RWPE1 (cell line): Measurements from ENCODE around the gene DUOXA2.
"Not testable (repeated sequence)": the region's sequence is repeated elsewhere in the genome, so short reads cannot be mapped to it uniquely, and the experiment has no call there.

Source experiments
- CTCF ChIA-PET: fragments of 350-600 bp; sonication (Branson Sonifier 250); formaldehyde crosslinking; extraction: SDS; loops from one replicate; lab custom pipeline; 2021; lab: Yijun Ruan, JAX
- POLR2A ChIA-PET: fragments of 400-600 bp; formaldehyde crosslinking; extraction: SDS; loops from one replicate; lab custom pipeline; 2020; ENCODE audit warnings: antibody characterized with exemption; ENCODE audit not compliant: low non-redundant PET; lab: Yijun Ruan, JAX
- DNase-seq: peaks from one replicate; pipeline ENCODE4 v3.0.0; 2012; ENCODE audit warnings: low spot score
- H3K27ac ChIP-seq: fragments of 450-650 bp; 2 replicates; pipeline ENCODE4 v1.5.1; 2017
- TF ChIP-seq, protein P1 (sequence below): fragments of 450-650 bp; conservative IDR thresholded peaks from 2 replicates; pipeline ENCODE4 v1.5.1; 2017; ENCODE audit warnings: low read depth, mild to moderate bottlenecking

Gene DUOXA2

DNA sequence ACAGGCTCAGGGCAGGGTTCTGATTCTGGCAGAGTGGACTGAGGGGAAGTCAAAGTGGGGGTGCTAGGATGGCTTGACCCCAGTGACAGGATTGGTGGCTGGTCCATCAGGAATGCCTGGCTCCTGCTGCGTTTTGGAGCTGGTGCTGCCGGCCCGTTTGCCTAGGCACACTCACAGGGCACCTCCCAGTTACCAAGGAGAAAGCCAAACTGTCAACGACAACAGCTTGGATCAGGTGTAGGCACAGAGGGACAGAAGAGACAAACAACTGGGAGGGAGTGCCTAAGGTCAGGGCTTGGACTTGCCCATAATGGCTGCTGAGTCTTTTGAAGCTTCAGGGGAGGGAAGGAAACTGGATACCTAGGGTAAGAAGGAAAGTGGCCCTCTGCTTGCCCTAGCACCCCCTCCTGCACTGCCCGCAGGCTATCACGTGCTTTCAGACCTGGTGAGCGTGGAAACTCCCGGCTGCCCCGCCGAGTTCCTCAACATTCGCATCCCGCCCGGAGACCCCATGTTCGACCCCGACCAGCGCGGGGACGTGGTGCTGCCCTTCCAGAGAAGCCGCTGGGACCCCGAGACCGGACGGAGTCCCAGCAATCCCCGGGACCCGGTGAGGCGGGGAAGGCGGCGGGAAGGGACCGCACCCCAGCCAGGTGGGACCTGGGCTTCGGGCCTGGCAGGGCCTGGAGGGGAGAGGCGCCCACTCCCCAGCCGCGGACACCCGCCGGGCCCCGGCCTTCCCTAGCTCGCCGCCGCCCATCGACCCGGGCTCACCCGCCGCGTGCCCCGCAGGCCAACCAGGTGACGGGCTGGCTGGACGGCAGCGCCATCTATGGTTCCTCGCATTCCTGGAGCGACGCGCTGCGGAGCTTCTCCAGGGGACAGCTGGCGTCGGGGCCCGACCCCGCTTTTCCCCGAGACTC, 20.8 kb downstream of the DUOXA2 start:
- POLR2A ChIA-PET: no interaction called here

DNA sequence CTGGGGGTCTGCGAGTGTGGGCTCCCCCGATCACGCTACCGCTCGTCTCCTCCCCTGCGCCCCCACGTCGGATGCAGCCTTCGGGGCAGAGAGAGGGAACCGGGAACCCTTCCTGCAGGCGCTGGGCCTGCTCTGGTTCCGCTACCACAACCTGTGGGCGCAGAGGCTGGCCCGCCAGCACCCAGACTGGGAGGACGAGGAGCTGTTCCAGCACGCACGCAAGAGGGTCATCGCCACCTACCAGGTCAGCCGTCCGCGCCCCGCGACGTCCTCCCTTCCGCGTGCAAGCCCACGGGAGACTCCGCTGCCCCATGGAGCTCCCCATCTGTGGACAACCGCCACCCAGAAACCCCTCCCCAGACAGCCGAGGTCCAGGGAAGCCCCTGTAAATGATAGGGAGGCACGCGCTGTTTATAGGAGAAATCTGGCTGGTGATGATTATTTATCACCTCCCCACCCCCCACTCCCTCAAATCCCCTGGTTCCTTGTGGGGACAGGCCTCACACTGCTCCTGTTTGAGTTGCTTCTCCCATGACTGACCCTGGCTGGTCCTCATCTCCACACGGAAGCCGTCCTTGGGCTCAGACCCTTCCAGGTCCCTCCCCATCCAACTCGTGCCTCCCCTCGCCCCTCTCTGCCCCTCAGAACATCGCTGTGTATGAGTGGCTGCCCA, 21.7 kb downstream of the DUOXA2 start:
- DNase-seq, H3K27ac ChIP-seq, POLR2A ChIA-PET: not testable (repeated sequence)
- CTCF ChIA-PET: interaction anchor here (0.7 kb wide), 1 partner anchor 293 kb away, joined by 3 read pairs; no protein-coding TSS in a partner anchor

More for the DNA sequence above, 20.8 kb downstream of the DUOXA2 start:
- TF ChIP-seq, protein P1, sequence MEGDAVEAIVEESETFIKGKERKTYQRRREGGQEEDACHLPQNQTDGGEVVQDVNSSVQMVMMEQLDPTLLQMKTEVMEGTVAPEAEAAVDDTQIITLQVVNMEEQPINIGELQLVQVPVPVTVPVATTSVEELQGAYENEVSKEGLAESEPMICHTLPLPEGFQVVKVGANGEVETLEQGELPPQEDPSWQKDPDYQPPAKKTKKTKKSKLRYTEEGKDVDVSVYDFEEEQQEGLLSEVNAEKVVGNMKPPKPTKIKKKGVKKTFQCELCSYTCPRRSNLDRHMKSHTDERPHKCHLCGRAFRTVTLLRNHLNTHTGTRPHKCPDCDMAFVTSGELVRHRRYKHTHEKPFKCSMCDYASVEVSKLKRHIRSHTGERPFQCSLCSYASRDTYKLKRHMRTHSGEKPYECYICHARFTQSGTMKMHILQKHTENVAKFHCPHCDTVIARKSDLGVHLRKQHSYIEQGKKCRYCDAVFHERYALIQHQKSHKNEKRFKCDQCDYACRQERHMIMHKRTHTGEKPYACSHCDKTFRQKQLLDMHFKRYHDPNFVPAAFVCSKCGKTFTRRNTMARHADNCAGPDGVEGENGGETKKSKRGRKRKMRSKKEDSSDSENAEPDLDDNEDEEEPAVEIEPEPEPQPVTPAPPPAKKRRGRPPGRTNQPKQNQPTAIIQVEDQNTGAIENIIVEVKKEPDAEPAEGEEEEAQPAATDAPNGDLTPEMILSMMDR: no peak
- CTCF ChIA-PET: interaction anchor here (0.7 kb wide), 1 partner anchor 19 kb away, joined by 4 read pairs; no protein-coding TSS in a partner anchor
- no peak overlapping the region for H3K27ac ChIP-seq
- no peak for DNase-seq

DNA sequence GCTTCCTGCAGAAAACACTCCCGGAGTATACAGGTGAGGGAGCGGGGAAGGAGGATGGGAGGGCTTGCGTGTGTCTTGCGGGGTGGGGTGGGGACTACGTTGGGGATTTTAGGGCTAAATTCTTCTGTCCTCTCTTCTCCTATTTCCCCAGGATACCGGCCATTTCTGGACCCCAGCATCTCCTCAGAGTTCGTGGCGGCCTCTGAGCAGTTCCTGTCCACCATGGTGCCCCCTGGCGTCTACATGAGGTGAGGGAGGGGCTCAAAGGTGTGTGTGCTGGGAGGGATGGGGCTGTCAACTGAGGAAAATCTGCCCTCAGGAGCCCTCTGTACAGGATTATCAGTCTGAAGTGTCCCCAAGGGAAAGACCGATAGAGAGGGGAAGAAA, 22.2 kb downstream of the DUOXA2 start:
- no peak for DNase-seq
- ChIA-PET POLR2A (no interaction called here), CTCF (interaction anchor here (0.6 to 0.7 kb wide), 2 partner anchors 40 to 292 kb away, joined by 3 read pairs; no protein-coding TSS in a partner anchor)

DNA sequence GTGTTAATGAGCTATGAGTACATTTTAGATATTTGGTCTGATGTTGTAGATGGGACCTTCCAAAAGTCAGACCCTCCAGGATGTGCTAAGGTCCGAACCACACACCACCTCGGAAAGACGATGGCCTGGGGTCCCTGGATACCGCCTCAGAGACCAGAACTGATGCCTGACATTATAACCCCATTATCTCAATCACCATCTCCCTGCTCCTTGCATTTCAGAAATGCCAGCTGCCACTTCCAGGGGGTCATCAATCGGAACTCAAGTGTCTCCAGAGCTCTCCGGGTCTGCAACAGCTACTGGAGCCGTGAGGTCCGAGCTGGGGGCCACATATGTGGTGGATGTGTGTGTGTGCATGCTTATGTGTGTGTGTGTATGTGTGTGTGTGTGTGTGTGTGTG, 23.6 kb downstream of the DUOXA2 start:
- H3K27ac ChIP-seq: no peak overlapping the region
- POLR2A ChIA-PET: no interaction called here
- TF ChIP-seq, protein P1: no peak
- CTCF ChIA-PET: interaction anchor here (0.6 to 1.4 kb wide), 4 partner anchors 11 to 81 kb away, joined by 3 to 4 read pairs (median 3); no protein-coding TSS in a partner anchor
- DNase-seq: no peak

More for the DNA sequence above, 22.2 kb downstream of the DUOXA2 start:
- H3K27ac ChIP-seq: no peak overlapping the region
- TF ChIP-seq, protein P1: no peak

DNA sequence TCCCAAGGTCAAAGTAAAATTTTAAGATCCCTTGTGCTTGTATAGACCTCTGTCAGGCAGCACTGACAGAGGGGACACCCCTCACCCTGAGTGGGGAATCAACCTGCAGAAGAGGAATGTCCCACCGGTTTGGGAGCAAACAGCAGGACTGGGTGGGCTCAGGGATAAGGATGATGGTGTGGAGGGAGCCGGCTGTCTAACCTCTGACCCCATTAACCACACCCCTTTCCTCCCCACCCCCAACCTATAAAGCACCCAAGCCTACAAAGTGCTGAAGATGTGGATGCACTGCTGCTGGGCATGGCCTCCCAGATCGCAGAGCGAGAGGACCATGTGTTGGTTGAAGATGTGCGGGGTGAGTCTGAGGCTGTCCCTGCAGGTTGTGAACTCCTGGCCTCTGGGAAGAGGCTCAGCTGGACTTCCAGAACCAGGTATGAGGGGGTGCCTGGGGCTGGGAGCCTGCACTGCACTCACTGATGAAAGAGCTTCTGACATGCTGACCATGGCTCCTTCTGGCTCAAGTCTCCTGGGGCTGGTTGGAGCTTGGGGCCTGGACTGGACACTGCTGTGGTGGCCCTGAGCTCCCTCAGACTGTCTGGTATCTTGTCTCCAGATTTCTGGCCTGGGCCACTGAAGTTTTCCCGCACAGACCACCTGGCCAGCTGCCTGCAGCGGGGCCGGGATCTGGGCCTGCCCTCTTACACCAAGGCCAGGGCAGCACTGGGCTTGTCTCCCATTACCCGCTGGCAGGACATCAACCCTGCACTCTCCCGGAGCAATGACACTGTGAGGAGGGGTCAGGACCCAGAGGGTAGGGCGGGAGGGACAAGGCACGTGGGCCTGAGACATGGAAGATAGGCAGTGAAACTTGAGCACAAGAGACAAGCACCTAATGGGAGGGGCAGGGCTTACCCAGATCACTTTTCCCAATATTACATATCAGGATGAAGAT, 25.0 kb downstream of the DUOXA2 start:
- TF ChIP-seq, protein P1: no peak
- H3K27ac ChIP-seq: peak overlapping the region; percentile 6; the same call in 1 of the 2 replicates
- ChIA-PET CTCF (no interaction called here), POLR2A (no interaction called here)
- no peak for DNase-seq

DNA sequence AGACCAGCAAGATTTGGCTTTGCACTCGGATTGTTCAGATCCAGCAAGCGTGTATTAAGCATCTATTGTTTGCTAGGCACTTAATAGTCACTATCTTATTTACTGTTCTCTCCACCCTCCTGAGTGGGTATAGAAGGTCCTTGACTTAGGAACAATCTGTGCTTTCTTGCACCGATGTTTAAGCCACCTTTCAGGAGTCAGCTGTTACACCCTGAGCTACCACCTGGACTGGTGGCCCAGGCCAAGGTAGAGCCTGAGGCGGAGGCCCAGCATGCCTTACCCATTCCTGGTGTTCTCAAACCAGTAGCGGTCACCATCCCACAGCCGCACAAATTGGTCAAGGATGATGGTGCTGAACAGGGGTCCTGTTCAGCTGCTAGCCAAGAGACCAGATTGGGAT, 25.6 kb downstream of the DUOXA2 start:
- CTCF ChIA-PET: interaction anchor here (0.7 to 0.9 kb wide), 2 partner anchors 22 to 222 kb away, joined by 3 read pairs; no protein-coding TSS in a partner anchor
- DNase-seq: no peak
- TF ChIP-seq, protein P1: no peak
- no peak overlapping the region for H3K27ac ChIP-seq
- POLR2A ChIA-PET: no interaction called here
